Measurements from ENCODE around the gene PTK7.

GRCh38 chr6:43181621-43181941, 105.5 kb downstream of the PTK7 start:
- TF ChIP-seq, protein P1, sequence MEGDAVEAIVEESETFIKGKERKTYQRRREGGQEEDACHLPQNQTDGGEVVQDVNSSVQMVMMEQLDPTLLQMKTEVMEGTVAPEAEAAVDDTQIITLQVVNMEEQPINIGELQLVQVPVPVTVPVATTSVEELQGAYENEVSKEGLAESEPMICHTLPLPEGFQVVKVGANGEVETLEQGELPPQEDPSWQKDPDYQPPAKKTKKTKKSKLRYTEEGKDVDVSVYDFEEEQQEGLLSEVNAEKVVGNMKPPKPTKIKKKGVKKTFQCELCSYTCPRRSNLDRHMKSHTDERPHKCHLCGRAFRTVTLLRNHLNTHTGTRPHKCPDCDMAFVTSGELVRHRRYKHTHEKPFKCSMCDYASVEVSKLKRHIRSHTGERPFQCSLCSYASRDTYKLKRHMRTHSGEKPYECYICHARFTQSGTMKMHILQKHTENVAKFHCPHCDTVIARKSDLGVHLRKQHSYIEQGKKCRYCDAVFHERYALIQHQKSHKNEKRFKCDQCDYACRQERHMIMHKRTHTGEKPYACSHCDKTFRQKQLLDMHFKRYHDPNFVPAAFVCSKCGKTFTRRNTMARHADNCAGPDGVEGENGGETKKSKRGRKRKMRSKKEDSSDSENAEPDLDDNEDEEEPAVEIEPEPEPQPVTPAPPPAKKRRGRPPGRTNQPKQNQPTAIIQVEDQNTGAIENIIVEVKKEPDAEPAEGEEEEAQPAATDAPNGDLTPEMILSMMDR (IDR thresholded peaks at IDR 0.05; ENCODE audit: low read depth, low read length) = no peak
- no peak for TF ChIP-seq POLR2A (IDR thresholded peaks at IDR 0.05; ENCODE audit: extremely low read depth, insufficient read length)

Data from NB4 (cell line).